Activated CD4-positive, alpha-beta T cell treated with anti-CD3 and anti-CD28 coated beads, Interleukin-2, amount 50 U/mL, for 1 hour (primary cell): ENCODE measurements around the gene TRIM33.
"Not testable (repeated sequence)": the region's sequence is repeated elsewhere in the genome, so short reads cannot be mapped to it uniquely, and the experiment has no call there.

Experiments used
- DNase-seq: peaks from one replicate; pipeline ENCODE4 v3.0.0-alpha.2; 2020

The TRIM33 gene

GRCh38 chr1:114390361-114390760 lies 120.6 kb downstream of the TRIM33 start:
- DNase-seq = no peak

- DNase-seq = no peak
Measured at GRCh38 chr1:114388432-114389003, 122.5 kb downstream of the TRIM33 start.

GRCh38 chr1:114387585-114387984 lies 123.4 kb downstream of the TRIM33 start:
- DNase-seq = not testable (repeated sequence)

- DNase-seq = no peak
Measured at GRCh38 chr1:114387010-114387360, 124.0 kb downstream of the TRIM33 start.

- DNase-seq = no peak
Measured at GRCh38 chr1:114386129-114387009, 124.6 kb downstream of the TRIM33 start.

GRCh38 chr1:114384922-114385321 lies 126.1 kb downstream of the TRIM33 start:
- no peak for DNase-seq

DNA sequence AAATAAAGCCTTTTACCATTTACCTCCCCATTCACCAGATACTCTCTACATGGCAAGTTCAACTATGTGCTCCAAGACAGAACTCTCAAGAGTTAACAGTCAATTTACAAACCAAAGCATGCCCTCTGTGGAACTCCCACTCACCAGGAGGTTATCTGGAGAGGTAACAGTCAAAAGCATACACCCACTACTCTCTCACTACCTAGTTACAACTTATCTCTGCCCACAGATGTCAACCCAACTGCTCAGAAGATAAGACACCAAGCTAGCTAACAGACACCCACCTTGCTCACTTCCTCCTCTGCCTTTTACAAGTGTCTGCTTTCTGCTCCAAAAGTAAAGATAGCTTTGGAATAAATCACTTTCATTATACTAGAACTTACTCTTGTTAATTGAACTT lies 131.0 kb downstream of the TRIM33 start:
- no peak for DNase-seq

DNA sequence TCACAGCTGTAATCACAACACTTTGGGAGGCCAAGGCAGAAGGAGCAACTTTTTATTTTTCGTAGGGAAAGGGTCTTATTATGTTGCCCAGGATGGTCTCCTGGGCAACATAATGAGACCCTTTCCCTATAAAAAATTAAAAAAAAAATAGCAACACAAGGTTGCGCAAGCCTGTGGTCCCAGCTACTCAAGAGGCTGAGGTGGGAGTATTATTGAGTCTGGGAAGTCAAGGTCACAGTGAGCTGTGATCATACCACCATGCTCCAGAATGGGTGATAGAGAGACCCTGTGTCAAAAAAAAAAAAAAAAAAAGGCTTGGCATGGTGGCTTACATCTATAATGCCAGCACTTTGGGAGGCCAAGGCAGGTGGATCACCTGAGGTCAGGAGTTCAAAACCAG lies 131.6 kb downstream of the TRIM33 start:
- DNase-seq = no peak

- no peak for DNase-seq
Measured at GRCh38 chr1:114377356-114377755, 133.6 kb downstream of the TRIM33 start.

- DNase-seq = no peak
Measured at GRCh38 chr1:114369930-114370329, 141.1 kb downstream of the TRIM33 start.

DNA sequence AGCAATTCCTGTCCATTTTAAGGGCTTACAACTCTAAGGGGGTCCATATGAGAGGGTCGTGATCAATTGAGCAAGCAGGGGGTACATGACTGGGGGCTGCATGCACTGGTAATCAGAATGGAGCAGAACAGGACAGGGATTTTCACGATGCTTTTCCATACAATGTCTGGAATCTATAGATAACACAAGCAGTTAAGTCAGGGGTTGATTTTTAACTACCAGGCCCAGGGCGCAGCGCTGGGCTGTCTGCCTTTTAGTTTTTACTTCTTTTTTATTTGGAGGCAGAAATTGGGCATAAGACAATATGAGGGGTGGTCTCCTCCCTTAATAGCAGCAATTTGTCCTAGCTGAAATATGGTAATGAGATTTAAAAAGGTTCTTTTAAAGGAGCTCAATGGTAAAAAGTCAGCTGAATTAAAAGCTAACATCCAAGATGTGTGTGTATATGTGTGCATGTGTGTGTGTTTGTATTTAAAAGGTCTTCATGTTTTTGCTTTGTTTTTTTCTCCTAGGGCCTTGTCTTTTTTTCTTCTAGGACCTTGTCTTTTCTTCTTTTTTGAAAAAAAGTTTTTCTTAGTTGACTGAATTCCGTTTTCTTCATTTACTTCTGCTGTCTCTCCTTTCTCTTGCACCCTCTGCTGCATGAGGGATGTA lies 141.6 kb downstream of the TRIM33 start:
- not testable (repeated sequence) for DNase-seq

DNA sequence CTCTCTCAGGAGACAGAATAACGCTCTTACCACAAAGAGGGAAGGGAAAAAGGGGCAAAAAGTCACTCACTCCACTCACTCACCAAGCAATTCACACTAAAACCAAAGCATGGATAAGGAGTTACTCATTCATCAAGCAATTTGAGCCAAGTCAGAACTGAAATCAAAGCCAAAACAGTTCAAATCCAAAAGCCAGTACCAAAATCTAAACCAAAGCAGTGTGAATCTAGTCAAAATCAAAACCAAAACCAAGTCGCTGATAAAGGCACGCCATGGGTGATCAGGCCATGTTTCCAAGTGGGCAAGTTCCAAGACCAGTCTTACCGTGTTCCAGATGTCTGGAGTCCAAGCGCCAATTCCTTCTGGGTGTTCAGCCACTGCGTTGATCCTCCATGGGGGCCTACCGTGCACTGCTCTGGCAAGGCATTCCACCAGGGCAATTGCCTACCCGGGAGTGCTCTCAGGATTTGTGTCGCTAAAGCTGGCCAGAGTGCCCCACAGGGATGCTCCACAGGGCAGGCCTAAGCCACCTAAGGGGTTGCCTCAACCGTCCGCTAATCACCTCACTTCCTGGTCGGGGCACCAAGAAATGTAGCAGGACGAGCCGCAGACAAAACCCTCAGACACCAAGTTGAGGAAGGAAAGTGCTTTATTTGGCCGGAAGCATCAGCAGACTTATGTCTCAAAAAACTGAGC lies 142.3 kb downstream of the TRIM33 start:
- DNase-seq = no peak

- no peak for DNase-seq
Measured at GRCh38 chr1:114367810-114368209, 143.2 kb downstream of the TRIM33 start.

- DNase-seq = not testable (repeated sequence)
Measured at GRCh38 chr1:114363230-114363629, 147.8 kb downstream of the TRIM33 start.

- no peak for DNase-seq
Measured at GRCh38 chr1:114359791-114360190, 151.2 kb downstream of the TRIM33 start.

DNA sequence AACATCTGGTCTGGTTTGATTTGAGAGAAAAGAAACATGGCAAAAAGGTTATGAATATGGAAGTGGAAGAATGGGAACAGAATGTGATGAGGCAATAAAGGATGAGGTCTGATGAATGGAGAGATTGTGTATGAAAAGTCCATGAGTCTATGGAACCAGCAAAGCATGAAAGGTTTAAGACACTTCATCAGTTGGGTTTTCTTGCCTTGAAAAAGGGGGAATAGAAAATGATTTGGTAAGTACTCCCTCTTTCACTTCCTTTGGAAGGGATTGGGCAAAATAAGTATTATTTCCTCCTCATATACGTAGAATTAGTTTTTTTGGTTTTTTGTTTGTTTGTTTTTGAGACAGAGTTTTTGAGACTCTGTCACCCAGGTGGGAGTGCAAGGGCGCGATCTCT lies 155.8 kb downstream of the TRIM33 start:
- DNase-seq = no peak

GRCh38 chr1:114353262-114353661 lies 157.7 kb downstream of the TRIM33 start:
- DNase-seq = no peak

GRCh38 chr1:114352797-114353196 lies 158.2 kb downstream of the TRIM33 start:
- no peak for DNase-seq

GRCh38 chr1:114350731-114351445 lies 160.1 kb downstream of the TRIM33 start:
- no peak for DNase-seq

DNA sequence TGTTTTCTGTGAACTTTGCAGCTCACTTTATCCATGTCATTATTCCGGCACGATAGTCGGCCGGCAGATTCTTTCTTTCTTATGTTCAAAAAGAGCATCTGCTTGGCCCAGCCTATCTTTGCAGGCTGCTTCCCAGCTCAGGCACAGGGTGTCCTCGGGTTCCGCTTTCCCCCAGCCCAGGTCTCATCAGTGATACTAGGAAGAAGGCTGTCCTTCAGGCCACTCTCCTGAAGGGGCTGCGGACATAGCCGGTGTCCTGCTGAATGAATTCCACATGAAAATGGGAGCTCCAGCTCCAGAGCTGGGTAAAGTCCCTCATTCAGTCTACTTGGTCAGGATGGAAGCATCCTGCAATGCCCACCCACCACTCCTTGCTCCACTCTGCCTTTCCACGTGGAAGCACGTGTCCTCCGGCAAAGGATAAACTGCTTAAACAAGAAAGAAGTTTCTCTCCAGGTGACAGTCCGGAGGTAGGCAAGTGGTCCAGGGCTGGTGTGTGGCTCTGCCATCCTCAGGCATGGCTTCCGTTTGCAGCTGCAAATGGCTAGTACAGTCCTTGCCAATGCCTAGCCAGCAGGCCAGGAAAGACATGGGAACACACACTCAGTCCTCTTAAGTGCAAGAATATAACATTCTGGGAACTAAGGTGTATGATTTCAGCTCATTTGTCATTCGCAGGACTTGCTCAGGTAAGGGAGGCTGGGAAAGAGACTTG lies 161.0 kb downstream of the TRIM33 start:
- no peak for DNase-seq

DNA sequence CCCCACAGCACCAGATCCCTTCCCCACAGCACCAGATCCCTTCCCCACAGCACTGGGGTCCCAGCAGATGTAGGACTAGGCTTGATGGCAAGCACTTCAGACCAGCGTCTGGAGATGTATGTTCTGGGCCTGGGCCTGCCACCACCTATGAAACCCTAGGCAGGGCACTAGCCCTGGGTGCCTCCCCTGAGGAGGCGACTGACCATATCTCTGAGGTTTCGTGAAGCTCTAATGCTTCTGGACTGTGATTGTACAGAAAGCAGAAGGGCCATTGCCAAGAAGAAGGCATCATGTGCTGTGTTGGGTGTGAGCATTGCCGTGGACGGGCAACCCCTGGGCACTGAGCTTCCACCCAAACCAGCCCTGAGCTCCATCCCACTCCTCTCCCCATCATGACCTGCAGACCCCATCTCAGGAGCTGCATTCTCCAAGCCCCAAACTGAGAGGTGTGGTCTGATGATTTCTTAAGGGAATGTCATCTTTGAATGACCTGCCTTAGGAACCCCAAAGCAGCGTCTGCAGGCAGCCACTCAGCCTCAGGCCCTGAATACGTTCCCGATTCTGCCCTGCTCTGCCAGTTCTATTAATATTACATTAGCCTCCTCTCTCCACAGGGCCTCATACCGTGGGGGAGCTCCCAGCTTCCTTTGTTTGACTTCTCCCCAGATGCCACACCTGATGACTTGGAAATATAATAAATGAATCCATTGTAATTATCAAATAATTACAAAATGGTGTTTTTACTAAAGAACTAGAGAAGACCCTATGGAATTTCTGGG lies 163.4 kb downstream of the TRIM33 start:
- no peak for DNase-seq
